OCI-LY3 (cell line): ENCODE data around the gene GPR89B.

ENCODE experiments used
- CTCF ChIP-seq: fragments of 200-600, 300-600 bp; sonication (generic); IDR thresholded peaks from 2 replicates; pipeline ENCODE4 v1.5.1; 2014; ENCODE audit warnings: antibody characterized with exemption, low read length, low read depth
- EZH2phosphoT487 ChIP-seq: fragments of 200-600 bp; shearing (Covaris generic); IDR thresholded peaks from 2 replicates; pipeline ENCODE4 v1.6.1; 2018; ENCODE audit warnings: antibody characterized with exemption, mixed run types, low read depth

GRCh38 chr1:147902253-147902845 is 25.9 kb upstream of the GPR89B start, which contains the start of gene GJA8:
- no peak for TF ChIP-seq CTCF
- TF ChIP-seq EZH2phosphoT487: no peak
